SIG-M5 (cell line): ENCODE data around the gene IFNA13.
A peak's percentile ranks its signal among the peaks of the same experiment; 100 is the strongest.
"Not testable (repeated sequence)": the region's sequence is repeated elsewhere in the genome, so short reads cannot be mapped to it uniquely, and the experiment has no call there.

Experiments used
- DNase-seq: peaks from one replicate; lab custom pipeline; 2025; lab: John Stamatoyannopoulos, UW

IFNA13 gene

GRCh38 chr9:21367957-21368356 lies at the start of gene IFNA13:
Gene IFNA13 (minus strand): TSS chr9:21368057. CDS start chr9:21368010, 47 bp downstream.
- no peak for DNase-seq

DNA sequence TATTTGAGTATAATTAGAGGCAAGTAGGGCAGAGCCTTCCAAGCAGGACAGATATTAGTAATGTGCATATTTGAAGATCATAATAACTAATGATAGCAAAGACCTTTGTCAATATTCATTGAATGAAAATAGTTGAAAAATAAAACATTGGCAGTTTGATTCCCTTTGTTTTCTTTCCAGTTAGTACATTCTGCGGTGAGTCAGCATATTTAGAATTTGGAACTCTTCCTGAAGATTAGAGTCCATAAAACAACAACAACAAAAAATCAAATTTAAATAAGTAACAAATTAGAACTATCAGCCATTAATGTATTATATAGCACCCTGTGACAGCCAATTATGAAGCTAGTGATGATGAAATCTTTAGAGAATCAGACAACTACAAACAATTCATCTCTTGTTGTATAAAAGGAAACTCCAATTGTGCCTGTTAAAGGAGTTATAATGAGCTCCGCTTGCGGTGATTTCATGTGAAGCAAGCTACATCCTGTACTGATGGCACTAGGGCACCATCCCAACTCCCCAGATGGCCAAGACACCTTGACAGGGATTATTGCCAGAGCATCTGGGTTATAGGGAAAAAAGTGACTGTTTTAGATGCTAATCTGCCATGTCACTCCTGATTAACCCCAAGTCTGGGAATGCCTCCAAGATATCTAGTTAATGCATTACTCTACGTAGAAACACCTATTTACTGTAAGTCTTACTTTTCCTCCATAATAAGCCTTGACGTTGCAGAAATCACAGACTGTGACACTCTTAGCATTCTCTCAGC lies 47.8 kb upstream of the IFNA13 start:
- DNase-seq, result no peak

DNA sequence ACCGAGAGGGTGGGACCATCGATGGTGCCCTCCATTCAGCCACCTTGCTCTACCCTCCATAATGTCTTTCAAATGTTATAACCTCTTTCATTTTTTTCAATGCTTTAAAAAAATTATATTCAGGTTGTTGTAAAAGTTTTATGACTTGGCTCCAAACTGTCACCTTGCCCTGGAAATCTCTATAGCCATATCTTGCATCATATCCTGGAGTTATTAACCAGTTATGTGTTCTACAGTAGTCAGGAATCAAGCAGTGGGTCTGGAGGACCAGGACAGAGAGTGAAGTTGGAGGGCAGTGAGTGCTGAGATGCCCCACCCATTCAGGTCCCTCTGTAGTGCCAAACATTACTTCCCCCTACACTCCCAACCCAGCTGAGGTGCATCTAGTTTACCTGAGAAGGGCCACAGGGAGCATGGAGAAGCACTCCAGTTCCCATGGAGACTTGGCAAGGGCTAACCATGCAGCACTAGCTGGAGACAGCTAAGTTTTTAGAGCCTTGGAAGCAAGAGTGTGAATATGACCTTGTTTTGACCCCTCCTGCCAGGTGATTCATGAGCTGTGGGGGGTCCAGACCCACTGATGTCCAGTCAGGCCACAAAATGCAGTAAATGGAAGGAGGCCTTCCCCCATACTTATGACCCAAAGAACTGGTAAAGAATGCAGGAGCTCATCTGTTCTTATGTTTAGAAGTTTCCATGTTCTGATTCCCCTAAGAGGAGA lies 46.5 kb upstream of the IFNA13 start:
- no peak for DNase-seq

DNA sequence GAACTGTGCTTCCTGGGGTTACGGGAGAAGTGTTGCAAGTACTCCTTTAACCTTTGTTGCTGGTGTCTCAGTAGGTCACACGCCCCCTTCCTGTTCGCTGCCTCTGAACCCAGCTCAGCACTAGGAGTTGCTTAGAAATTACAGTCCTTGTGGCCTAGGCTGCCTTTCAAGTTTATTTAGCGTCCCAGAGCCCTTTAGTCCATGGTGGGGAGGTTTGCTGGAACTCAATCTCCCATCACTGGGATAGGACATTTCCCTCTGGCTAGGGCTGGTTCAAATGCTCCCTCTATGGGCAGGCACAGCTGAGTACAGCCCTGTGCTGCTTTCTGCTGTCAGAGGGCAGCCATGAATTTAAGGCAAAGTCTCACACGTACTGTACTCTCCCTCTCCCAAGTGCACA lies 45.8 kb upstream of the IFNA13 start:
- DNase-seq, result no peak

- DNase-seq, result no peak
Observed at GRCh38 chr9:21413151-21413550, 45.3 kb upstream of the IFNA13 start.

- DNase-seq, result no peak
Observed at GRCh38 chr9:21412107-21412506, 44.2 kb upstream of the IFNA13 start.

DNA sequence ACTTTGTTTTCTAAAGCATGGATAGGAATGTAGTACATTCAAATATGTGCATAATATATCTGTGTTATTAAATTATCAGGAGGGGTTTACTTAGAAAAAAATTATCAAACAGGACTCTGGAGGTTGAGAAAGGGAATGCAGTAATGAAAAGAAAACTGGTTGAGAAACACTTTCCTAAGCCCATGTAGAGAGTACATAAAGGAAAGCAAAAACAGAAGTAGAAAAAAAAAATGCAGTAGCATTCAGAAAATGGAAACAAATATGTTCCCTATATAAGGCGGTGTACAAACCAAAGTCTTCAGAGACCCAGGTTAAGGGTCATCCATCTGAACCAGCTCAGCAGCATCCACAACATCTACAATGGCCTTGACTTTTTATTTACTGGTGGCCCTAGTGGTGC lies 41.0 kb upstream of the IFNA13 start, which contains the start of gene IFNA8:
IFNA8 (plus strand) TSS at position 301 of the 400 bp plus-strand sequence; CDS start at position 361, 60 bp downstream.
- DNase-seq, result no peak

DNA sequence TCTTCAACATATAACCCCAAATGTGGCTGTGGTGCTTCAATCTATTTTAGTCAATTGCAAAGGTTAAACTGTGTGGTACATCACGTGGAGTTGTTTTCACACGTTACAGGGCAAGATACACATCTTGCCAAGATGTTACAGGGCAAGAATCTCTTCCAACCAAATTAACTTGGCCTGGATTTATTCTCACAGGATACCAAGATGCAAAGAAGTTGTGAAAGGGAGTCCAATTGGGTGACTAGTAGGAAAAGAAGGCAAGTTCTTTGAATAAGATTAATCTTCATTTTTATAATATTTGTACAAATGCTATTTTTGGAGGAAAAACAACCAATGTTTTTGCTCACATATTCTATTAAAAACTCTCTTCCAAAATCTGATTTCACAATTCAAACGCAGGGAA lies 36.3 kb upstream of the IFNA13 start:
- DNase-seq, result no peak

GRCh38 chr9:21402386-21403251 lies 34.8 kb upstream of the IFNA13 start:
- no peak for DNase-seq

DNA sequence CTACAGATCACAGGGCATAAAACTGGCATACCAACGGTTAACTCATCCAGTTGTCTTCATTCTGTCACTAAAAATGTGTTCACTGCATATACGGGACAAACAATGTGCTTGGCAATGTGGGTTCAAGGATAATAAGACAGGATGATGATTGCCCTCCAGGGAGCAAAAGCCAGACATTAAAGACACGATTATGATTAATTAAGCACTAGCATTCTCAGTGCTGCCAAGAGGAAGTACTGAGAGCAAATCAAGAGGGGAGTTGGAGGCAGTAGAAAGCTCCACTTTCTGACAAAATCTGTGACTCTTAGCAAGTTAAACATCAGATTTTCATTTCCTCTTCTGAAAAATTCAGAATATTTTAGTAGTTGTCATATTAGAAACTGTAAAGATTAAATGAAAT lies 32.1 kb upstream of the IFNA13 start:
- no peak for DNase-seq

GRCh38 chr9:21398955-21399489 lies 31.2 kb upstream of the IFNA13 start:
- no peak for DNase-seq

GRCh38 chr9:21395778-21396717 lies 28.2 kb upstream of the IFNA13 start:
- no peak for DNase-seq

DNA sequence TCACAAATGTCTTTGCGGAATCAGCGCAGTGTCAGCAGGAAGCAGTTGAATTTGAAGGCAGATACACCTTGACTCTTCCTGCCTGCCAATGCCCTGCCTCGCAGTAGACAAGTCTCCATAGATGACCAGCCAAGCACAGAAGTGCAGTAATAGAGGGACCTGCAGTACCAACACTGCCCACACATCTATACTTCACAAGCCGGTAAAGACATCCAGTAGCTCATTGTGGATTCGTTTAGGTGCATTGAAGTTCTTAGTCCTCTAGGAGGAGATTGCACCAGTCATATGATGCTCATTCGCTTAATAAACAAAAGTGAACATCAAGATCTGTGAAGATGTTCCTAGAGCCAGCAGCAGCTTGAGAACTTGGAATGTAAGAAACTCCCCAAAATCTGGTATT lies 24.4 kb upstream of the IFNA13 start:
- no peak for DNase-seq

DNA sequence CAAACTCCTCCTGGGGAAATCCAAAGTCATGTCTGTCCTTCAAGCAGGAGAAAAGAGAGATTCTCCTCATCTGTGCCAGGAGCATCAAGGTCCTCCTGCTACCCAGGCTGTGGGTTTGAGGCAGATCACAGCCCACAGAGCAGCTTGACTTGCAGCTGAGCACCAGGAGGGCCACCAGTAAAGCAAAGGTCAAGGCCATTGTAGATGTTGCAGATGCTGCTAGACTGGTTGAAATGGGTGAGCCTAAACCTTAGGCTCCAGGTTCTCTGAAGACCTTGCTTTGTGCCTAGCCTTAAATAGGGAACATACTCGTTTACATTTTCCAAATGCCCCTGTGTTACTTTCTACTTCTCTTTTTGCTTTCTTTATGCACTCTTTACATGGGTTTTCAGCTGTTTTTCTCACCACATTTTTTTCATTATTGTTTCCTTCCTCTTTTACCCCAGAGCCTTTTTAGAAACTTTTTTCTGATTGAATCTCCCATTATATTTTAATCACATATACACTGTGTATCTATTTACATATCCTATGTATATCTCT lies 17.3 kb upstream of the IFNA13 start, which contains the start of gene IFNA2:
IFNA2 (minus strand) TSS at position 268 of the 540 bp plus-strand sequence; CDS start at position 199, 69 bp downstream.
- peak; percentile 64 for DNase-seq

- no peak for DNase-seq
Observed at GRCh38 chr9:21383627-21384026, 15.8 kb upstream of the IFNA13 start.

- DNase-seq, result peak; percentile 74
Observed at GRCh38 chr9:21381448-21382339, 13.8 kb upstream of the IFNA13 start.

GRCh38 chr9:21371467-21371866 lies 3.6 kb upstream of the IFNA13 start:
- not testable (repeated sequence) for DNase-seq

DNA sequence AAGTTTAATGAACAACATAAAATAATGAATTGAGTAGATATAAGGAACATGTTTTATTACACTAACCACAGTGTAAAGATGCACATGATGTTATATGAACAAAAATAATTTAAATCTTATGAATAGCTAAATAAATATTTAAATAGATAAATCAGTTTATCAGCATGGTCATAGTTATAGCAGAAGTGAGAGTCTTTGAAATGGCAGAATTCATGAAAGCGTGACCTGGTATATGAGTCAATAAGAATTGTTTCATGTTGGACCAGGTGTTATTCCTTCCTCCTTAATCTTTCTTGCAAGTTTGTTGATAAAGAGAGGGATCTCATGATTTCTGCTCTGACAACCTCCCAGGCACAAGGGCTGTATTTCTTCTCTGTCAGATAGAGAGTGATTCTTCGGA lies 688 bp downstream of the IFNA13 start:
- DNase-seq, result not testable (repeated sequence)

- DNase-seq, result no peak
Observed at GRCh38 chr9:21362287-21362686, 5.6 kb downstream of the IFNA13 start.
